ENCODE results near the gene BMPER. TPM values are rescaled to one million over a fixed set of nuclear protein-coding genes. Genes with fewer than 3 reads are reported as not detected.

BMPER gene
- total and polyA plus RNA-seq, 8 donors = 0.14 to 1.6 (median 0.46) TPM

GRCh38 chr7:34042406-34042805 lies 137.1 kb downstream of the BMPER start:
- intact Hi-C loops (cut with DNase I) = no loop called here
- FAIRE-seq = no peak

GRCh38 chr7:34043461-34044305 lies 138.3 kb downstream of the BMPER start:
- ATAC-seq (no peak), FAIRE-seq (no peak), DNase-seq (no peak)
- H3K36me3 ChIP-seq = no peaks in the 10 kb centered on the region
- WGBS, 2 donors = 61 to 65% methylated on average over 4 of the region's 4 CpGs
- no peak overlapping the region for H3K4me3 ChIP-seq
- intact Hi-C loops (cut with DNase I) = no loop called here
- no peaks in the 10 kb centered on the region for H3K27me3 ChIP-seq
- no peaks in the 10 kb centered on the region for H3K9me3 ChIP-seq
- H3K27ac ChIP-seq = no peak overlapping the region
- no peak for TF ChIP-seq CTCF (IDR thresholded peaks at IDR 0.05)
- H3K4me1 ChIP-seq = no peaks in the 10 kb centered on the region

More at GRCh38 chr7:34042406-34042805, 137.1 kb downstream of the BMPER start:
- Histone ChIP-seq H3K27ac (no peak overlapping the region), H3K4me1 (peaks cover 0 to 1% (median 0%) of the 10 kb centered on the region in 3 donors), H3K4me3 (no peak overlapping the region), H3K27me3 (no peaks in the 10 kb centered on the region), H3K9me3 (no peaks in the 10 kb centered on the region), H3K36me3 (no peaks in the 10 kb centered on the region)
- no peak for TF ChIP-seq CTCF (IDR thresholded peaks at IDR 0.05)
- WGBS, 2 donors = 84 to 87% methylated on average over 2 of the region's 2 CpGs
- DNase-seq = no peak
- no peak for ATAC-seq

GRCh38 chr7:34044306-34044643 lies 138.9 kb downstream of the BMPER start:
- no peaks in the 10 kb centered on the region for H3K9me3 ChIP-seq
- H3K36me3 ChIP-seq = no peaks in the 10 kb centered on the region
- 52 to 74% methylated on average over 2 of the region's 2 CpGs for WGBS, 2 donors
- DNase-seq (no peak), FAIRE-seq (no peak), ATAC-seq (no peak)
- no peaks in the 10 kb centered on the region for H3K4me1 ChIP-seq
- intact Hi-C loops (cut with DNase I) = no loop called here
- H3K4me3 ChIP-seq = no peak overlapping the region
- no peaks in the 10 kb centered on the region for H3K27me3 ChIP-seq
- H3K27ac ChIP-seq = no peak overlapping the region
- no peak for TF ChIP-seq CTCF (IDR thresholded peaks at IDR 0.05)

- Histone ChIP-seq H3K4me1 (no peaks in the 10 kb centered on the region), H3K36me3 (no peaks in the 10 kb centered on the region), H3K27ac (no peak overlapping the region), H3K27me3 (no peaks in the 10 kb centered on the region), H3K4me3 (no peak overlapping the region), H3K9me3 (no peaks in the 10 kb centered on the region)
- no peak for DNase-seq
- no peak for TF ChIP-seq CTCF (IDR thresholded peaks at IDR 0.05)
- intact Hi-C loops (cut with DNase I) = no loop called here
- FAIRE-seq = no peak
- WGBS, 2 donors = 85 to 91% methylated on average over 7 of the region's 7 CpGs
- ATAC-seq = no peak
These were observed 139.5 kb downstream of the BMPER start for GRCh38 chr7:34044734-34045353.

GRCh38 chr7:34048445-34048844 lies 143.1 kb downstream of the BMPER start:
- no peaks in the 10 kb centered on the region for H3K36me3 ChIP-seq
- 39 to 90% methylated on average over 1 of the region's 1 CpG for WGBS, 2 donors
- no peaks in the 10 kb centered on the region for H3K4me1 ChIP-seq
- intact Hi-C loops (cut with DNase I) = no loop called here
- H3K4me3 ChIP-seq = no peak overlapping the region
- H3K27me3 ChIP-seq = no peaks in the 10 kb centered on the region
- ATAC-seq = no peak
- no peak for DNase-seq
- no peak for FAIRE-seq
- H3K27ac ChIP-seq = no peak overlapping the region
- H3K9me3 ChIP-seq = no peaks in the 10 kb centered on the region
- TF ChIP-seq CTCF (IDR thresholded peaks at IDR 0.05) = no peak
